Epidermal melanocyte (primary cell): ENCODE data around the gene SIK2.
"Not testable (repeated sequence)": the region's sequence is repeated elsewhere in the genome, so short reads cannot be mapped to it uniquely, and the experiment has no call there.

ENCODE experiments used
- DNase-seq: peaks from one replicate; pipeline ENCODE4 v3.0.0; 2011; ENCODE audit warnings: low spot score; ENCODE audit not compliant: insufficient read length

The SIK2 gene

DNA sequence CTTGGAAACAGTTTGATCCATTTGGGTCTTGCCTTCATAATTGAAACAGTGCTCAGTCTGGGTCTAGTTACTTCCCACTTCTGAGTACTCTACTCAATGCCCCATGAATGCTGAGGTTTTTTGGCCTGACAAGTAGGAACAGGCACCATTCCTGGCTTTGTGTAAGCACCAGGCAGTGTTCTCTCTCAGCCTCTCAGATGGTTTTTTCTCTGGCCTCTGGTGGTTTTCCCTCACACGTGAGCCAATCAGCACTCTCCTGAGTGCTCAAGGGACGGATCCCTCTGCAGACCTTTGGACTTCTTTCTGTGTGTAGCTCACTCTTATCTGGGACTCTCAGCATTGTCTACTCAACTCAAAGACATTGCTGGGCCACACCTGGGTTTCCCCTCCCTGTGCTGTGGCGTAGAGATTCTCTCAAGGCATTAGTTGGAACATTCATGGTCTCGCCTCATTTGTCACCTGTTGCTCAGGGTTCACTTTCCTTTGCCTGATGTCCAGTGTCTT is 21.3 kb downstream of the SIK2 start:
- DNase-seq, result no peak

DNA sequence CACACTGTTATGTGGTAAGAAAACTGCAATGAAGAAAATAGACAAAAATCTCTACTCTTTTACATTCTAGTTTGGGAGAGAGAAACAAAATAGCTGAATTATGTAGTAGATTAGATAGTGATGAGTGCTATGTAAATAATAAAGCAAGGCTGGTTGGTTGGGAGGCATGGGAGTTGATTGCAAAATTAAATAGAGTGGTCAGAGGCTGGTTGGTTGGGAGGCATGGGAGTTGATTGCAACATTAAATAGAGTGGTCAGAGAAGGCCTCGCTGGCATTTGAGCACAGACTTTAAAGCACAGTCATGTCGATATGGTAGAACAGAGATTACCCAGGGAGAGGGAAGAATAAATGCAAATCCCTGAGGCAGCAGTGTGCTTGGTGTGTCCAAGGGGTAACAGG is 22.4 kb downstream of the SIK2 start:
- DNase-seq, result no peak

DNA sequence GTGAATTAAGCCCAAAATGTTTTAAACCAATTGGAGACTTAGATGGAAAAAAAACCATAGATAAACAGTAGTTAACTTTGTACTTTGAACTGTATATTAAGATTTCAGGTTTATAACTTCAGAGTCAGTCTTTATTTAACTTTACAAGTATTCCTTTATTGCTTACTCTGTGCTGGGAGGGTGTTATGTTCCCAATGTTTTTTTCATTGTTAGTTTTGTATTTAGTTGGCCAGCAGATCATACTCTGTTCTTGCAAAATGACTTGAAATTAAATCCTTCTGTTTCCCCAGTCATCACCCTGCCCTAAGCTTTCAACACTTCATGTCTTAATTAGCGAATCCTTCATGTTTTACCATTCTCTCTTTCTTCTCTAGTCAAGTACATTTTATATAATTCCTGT is 25.3 kb downstream of the SIK2 start:
- no peak for DNase-seq

DNA sequence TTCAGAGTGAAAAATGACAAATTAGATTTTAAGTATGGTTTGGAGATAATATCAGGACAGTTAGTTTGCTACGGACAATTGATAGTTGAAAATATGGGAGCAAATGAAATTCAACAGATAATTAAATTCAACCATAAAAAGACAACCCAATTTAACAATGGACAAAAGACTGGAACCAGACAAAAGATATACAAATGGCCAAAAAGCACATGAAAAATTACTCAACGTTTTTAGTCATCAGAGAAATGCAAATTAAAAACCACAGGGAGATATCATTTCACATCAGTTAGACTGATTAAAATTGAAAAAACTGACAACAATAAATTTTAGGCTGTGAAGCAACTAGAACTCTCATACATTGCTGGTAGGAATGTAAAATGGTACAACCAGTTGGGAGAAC is 27.2 kb downstream of the SIK2 start:
- no peak for DNase-seq

DNA sequence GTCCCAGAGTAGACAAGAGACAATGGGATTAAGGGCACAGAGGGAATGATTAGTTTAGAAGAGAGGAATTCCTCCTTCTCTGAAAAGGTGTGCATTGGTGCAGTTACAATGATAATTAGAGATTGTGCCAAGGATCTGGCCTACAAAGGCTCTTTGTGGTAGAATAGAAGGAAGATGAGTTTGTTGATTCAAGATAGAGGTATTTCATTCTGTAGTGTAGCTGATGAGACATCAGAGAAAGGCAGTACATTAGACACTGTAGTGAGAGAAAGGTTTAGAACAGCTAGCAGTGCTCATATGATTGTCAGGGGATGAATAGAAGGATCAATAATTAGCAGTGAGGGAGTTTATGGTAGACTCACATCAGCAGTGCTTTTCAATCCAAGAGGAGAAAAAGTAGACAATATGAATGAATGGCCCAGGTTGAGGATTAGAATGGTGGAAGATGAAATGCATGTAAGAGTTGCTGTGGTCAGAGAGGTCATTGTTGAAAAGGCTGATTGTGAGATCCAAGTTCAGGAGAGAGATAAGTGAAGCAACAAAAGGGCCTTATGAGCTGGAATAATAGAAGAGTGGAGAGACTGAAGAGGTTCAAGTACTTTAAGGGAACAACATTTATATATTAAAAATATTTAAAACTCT is 28.9 kb downstream of the SIK2 start:
- no peak for DNase-seq

DNA sequence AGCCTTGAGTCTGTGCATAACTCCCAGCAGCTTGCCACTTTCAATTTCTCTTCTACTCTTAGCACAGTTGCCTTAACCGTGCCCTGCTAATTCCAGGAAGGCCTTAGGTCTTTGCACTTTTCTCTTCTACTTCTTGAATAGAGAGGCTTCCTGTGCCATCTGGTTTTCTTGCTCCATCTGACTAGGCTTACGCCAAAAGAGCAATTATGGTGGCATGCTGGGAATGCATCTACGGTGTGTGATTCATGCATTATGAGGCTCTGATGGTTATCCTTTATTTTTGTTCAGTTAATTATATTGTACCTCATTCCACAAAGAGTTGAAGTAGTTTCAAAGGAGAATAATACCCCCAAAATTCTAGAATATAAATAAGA is 29.4 kb downstream of the SIK2 start:
- no peak for DNase-seq

DNA sequence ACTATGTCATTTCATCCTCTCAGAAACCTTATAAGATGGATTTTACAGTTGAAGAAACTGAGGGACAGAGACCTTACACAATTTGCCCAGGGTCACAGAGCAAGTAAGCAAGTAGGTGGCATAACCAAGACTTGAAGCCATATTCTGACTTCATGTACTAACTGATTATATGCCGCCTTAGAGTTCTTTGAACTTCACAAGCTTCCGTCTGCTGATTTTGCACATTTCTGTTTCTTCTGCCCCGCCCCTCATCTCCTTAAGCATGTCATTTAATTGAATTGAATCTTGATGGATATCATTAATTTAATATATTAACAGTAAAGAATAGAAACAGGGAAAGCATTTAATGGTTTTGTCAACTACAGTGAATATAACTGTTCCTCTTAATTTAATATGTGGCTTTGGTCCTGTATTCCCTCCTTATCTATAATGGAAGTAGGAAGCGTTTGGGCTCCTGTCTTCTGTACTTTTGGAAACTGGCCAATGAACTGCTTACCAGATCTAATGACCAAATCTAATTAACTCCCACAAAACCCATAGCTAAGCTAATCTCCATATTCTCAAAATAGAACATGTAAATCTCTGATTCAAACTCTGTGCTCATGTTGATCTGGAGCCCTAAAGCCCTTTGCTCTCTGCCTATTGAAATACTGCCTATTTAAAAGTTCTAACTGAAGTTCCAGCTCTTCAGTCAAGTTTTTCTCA is 30.4 kb downstream of the SIK2 start:
- no peak for DNase-seq

DNA sequence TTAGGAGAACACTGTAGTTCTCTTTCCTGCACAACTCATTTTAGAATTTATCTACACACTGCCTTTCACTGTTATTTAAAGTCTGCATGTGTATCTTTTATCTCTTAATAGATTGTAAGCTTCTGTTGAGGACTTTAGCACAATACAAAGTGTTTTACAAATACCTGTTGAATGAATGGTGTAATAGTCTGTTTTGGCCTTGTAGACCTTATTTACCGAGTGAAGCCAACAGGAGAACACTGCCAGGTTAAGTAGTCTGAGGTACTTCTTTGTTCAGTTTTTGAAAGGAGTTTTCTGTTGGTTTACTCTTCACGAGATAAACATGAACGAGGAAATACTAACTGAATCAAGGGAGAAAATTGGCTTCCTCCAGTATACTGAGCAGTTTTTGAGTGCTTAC is 31.0 kb downstream of the SIK2 start:
- no peak for DNase-seq

DNA sequence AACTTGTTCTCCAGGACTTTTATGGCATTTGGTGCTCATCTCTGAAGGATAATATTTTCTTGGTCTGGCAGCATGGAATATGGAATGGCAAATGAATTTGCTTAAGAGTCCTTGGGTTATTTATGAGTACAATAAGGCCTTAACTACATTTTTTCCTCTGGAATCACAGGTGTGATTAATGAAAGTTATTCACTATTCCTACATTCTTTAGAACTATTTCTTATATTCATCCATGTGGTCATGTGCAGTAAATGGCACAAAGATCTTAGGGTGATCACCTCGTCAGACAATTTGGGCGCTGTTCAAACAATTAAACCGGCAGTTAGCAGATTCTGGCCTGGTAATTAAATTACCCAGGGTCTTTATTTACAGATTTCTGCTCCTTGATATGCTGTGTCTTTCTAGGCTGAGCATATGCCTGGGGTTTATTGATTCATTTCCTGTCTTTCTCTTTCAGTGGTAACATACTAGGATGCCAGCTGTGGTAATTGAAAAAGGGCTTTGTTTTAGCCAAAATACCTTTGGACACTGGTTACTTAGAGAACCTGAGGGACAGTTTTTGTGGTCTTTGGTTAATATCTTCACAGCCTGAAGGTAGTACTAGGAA is 31.6 kb downstream of the SIK2 start:
- no peak for DNase-seq

DNA sequence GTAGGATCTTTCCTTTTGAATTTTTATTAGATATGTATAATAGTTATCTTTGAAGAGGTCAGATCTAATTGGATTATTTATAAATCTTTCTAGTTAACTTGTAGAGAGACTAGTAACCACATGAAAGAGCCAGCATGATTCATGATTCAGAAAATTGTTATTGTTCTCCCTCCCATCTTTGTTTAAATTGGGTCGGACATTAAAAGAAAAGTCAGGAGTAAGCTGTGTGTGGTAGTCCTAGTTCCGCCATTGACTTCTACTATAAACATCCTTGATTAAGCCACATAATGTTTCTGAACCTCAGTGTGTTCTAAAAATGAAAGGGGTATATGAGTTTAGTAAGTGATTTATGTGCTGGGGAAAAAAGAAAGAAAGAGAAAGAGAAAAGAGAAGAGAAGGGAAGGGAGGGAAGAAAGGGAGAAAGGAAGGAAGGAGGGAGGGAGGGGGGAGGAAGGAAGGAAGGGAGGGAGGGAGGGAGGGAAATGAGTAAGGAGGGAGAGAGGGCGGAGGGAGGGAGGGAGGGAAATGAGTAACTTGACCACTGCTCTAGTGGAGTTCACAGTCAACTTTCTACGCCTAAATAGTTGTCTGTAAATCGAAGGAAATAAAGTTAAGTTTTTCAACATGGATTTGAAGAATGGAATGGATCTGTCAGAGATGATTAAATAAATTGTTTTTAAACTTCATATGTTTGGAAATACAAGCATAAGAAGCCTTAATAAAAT is 32.9 kb downstream of the SIK2 start:
- no peak for DNase-seq

DNA sequence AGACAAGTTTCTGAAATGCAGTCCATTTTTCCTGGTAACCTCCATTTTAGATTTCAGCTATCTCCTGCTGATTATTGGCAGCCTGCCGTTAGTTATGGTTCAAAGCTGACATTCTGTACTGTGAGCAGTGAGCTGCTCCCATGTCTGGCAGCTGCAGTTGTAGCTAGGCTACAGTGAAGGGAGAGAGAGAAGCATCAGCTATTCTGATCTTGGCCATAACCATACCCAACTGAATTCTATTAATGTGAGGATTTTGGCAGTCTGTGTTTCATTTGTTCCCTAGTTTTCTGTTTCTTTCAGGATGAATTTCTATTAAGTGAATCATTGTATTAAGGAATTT is 33.4 kb downstream of the SIK2 start:
- no peak for DNase-seq

DNA sequence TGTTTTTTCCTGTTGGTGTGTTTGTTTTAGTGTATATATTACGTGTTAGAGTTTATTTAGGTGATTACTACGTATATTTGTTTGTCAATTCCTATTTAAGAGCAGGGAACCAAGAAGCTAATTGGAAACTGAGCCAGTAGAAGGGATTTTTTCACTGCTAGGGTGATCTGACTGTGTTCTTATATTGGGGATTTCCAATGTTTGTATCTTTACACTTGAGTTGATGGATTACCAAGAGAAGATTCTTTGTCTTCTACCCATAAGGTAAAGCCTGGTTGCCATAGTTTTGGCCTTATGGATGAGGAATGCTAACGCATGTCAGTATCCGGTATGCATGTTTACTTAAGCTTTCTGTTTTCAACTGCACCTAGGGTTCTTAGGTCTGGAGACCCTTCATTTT is 35.6 kb downstream of the SIK2 start:
- no peak for DNase-seq

DNA sequence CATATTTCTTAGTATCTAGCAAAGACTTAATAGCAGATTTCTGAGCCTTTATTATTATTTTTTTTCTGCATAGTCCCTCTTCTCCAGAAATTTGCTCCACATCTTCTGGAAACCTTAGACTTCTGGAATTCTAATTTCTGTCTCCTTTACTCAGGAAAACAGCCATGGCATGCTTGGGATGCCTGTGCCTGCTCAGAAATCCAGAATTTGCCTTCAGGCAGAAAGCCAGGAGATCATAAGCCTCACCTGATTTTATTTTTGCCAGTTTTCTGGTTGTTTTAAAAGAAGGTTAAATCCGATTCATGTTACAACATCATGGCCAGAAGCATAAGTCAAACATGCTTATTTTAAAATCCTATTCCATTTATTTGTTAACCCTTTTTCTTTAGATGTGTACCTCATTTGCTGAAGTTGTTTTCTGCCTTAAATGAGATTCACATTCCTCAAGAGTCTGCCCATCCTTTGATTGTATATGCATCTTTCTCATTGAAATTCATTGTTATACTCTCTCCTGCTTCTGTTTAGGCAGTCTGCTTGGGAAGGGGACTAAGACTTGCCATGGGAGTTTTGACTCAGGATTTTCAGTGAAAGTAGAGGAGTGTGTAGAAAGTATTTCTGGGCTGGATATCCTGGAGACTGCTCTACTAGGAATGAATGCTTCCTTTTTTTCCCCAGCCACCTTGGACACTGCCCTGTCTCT is 37.1 kb downstream of the SIK2 start:
- no peak for DNase-seq

DNA sequence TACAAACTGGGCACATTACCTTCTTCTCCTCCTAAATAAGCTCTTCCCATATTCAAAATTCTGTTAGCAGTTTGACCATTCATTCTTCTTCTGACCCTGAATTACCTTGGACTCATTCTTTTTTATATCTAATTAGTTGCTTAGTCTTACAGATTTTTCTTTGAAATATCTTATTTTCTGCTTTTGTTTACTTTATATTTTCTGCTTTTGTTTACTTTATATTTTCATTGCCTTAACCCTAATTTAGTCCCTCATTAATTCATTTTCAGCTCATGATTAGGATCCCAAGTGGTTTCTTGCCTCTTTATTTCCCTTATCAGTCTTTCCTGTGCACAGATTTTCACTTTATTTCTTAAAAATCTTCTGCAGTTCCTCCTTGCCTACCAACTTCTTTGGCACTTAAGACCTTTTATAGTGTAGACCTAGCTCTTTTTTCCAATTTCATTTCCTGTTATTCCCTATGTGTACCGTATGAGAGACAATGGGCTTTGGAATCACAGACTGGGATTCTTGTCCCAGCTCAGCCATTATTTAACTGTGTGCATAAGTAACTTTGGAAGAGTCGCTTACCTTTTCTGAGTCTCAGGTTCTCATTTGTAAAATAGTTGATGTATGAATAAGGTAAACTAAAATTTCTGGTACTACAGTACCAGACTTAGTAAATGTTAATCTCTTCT is 39.2 kb downstream of the SIK2 start:
- no peak for DNase-seq

DNA sequence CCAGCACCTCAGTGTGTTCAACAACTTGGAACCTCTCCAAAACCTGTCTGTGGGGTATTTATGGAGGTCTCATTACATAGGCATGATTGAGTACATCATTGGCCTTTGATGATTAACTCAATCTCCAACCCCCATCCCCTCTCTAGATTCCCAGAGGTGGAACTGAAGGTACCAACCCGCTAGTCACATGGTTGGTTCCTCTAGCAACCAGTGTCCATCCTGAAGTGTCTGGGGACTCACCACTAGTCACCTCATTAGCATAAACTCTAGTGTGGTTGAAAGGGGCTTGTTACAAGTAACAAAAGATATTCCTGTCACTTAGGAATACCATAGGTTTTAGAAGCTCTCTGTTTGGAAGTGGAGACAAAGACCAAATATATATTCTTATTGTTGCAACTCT is 40.3 kb downstream of the SIK2 start:
- DNase-seq, result no peak

DNA sequence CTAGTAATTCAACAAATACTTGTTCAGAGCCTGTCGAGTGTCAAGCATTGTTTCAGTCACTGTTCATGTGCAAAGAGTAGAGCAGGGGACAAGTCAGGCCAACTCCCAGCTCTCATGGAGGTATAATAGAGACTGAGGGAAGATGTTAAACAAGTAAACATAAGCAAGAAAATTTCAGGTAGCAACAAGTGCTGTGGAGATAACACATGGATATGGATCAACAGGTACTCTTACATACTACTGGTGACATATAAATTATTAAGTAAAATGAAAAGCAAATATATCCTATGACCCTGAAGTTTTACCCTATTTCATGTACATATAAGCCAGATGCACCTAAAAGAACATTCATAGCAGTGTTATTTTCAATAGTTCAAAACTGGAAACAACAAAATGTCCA is 42.7 kb downstream of the SIK2 start:
- no peak for DNase-seq

DNA sequence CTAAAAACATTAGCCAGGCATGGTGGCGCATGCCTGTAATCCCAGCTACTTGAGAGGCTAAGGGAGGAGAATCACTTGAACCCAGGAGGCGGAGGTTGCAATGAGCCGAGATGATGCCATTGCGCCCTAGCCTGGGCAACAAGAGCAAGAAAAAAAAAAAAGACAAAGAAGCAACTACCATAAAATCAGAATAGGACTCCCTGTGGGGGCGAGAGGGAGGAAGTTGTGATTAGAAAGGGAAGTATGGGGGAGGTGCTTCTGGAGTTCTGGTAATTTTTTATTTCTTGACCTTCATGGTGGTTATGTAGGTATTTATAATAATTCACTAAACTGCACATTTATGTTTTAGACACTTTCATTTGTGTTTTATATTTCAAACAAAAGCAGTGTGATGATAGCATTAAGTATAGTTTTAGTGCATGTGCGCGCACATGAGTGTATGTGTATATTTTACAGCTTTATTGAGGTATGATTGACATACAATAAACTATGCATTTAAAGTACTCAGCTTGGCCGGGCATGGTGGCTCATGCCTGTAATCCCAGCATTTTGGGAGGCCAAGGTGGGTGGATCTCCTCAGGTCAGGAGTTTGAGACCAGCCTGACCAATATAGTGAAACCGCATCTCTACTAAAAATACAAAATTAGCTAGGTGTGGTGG is 43.5 kb downstream of the SIK2 start:
- DNase-seq, result no peak

DNA sequence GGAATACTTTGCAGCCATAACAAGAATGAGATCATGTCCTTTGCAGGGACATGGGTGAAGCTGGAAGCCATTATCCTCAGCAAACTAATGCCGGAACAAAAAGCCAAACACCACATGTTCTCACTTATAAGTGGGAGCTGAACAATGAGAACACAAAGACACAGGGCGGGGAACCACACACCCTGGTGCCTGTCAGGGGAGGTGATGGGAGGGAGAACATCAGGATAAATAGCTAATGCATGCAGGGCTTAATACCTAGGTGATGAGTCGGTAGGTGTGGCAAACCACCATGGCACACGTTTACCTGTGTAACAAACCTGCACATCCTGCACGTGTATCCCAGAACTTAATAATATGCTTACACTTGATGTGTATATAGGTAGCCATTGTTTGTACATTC is 49.1 kb downstream of the SIK2 start:
- DNase-seq, result not testable (repeated sequence)

DNA sequence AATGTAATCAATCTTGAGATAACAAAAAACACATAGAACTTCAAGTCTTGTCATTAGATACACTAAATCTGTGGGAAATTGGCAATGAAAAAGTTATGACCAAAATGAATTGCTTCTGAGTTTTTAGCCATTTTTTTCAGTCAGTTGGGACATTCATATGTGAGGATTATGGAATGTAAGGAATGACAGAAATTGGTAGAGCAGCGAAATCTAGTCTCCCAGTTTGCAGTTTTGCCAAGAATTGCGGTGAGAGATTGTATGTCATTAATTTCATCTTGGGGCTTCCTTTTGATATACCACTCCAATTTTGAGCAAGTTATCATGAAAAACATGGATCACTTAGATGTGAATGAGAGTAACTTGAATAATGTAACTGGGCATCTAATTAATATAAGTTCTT is 49.9 kb downstream of the SIK2 start:
- DNase-seq, result no peak

DNA sequence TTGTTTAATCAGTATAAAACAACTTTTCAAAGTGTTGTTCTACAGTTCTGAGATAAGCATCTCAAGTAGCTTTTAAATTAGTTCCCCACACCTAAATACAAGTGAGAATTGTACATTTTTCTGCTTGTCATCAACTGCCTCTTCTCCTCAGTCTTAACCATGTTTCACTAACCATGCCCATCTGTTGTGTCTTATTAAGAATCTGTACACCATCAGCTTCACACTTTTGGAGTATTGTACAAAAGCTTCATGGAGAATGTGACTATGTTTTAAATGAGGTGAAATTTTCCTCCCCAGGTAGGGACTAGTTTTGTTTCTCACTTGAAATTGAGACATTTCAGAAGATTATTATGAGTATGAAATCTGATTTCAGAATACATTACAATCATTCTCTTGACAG is 52.4 kb downstream of the SIK2 start:
- DNase-seq, result no peak

DNA sequence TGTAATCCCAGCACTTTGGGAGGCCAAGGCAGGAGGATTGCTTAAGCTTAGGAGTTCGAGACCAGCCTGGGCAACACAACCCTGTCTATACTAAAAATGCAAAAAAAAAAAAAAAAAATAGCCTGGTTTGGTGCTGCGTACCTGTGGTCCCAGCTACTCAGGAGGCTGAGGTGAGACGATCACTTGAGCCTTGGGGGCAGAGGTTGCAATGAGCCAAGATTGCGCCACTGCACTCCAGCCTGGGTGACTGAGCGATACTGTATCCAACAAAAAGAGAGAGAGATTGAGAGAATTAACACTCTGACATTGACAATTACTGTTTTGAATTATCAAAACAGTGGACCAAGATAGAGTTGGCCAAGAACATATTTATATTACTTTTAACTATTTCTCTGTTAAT is 53.7 kb downstream of the SIK2 start:
- no peak for DNase-seq
